ENCODE data around the gene KRTAP2-4.

Gene KRTAP2-4

DNA sequence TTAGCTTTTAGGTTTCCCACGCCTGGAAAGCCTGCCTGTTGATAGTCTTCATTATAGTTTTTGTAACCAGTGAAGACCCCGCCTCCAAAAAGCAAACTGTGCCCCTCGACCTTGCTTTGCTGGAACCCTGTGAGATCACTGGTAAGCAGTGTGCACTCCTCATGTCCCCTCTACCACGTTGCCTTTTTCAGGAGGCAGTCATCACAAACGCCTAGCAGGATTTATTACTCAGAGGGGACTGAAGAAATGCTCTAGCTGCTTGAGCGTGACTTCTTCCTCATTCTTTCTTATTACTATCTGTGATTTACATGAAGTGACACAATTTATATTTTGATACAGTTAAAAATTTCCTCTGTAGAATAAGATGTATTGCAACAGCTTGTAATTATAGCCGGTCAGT, 50.2 kb downstream of the KRTAP2-4 start:
- no peak overlapping the region for H2AFZ ChIP-seq (ENCODE audit: low read depth, low read length)
- H3K79me1 ChIP-seq (replicated peaks; ENCODE audit: low read length, poor library complexity, severe bottlenecking), result no peaks in the 10 kb centered on the region
- no peak overlapping the region for H2BK120ac ChIP-seq (ENCODE audit: low read depth, low read length)
- H2AK5ac ChIP-seq (ENCODE audit: low read length, severe bottlenecking), result no peak overlapping the region
- no peak overlapping the region for H3K4ac ChIP-seq (ENCODE audit: low read depth in 1 of 2, low read length in 2 of 2)
- H3K4me1 ChIP-seq (ENCODE audit: control insufficient read depth, insufficient read depth, low read depth, low read length), result peaks cover 1% of the 10 kb centered on the region
- no peaks in the 10 kb centered on the region for H3K36me3 ChIP-seq (ENCODE audit: control insufficient read depth in 1 of 2, insufficient read depth in 2 of 2, low read depth in 1 of 2, low read length in 2 of 2)
- no peaks in the 10 kb centered on the region for H3K9me3 ChIP-seq (ENCODE audit: control insufficient read depth, low read length)
- DNase-seq, result no peak
- no peaks in the 10 kb centered on the region for H3K27me3 ChIP-seq (ENCODE audit: control insufficient read depth in 1 of 2, insufficient read depth in 1 of 2, low read length in 2 of 2)
- no peak overlapping the region for H2BK5ac ChIP-seq (ENCODE audit: low read depth, low read length, poor library complexity, severe bottlenecking)
- no peak overlapping the region for H2BK15ac ChIP-seq (ENCODE audit: low read depth, poor library complexity, severe bottlenecking)
- no peak overlapping the region for H3K4me2 ChIP-seq (ENCODE audit: low read length, poor library complexity, severe bottlenecking)
- H4K91ac ChIP-seq (ENCODE audit: low read length), result no peak overlapping the region
- H3K9ac ChIP-seq (ENCODE audit: low read length), result no peak overlapping the region
- H3K18ac ChIP-seq (ENCODE audit: low read depth in 1 of 2, low read length in 2 of 2), result no peak overlapping the region
- H3K4me3 ChIP-seq (ENCODE audit: insufficient read depth in 1 of 2, low read depth in 1 of 2, low read length in 2 of 2), result no peak overlapping the region
- WGBS, result 73% methylated on average over 4 of the region's 7 CpGs
- no peak overlapping the region for H2BK12ac ChIP-seq (ENCODE audit: low read length in 2 of 2)
- no peak overlapping the region for H3K23ac ChIP-seq (ENCODE audit: low read length in 2 of 2)
- H3K27ac ChIP-seq (ENCODE audit: low read length, poor library complexity, severe bottlenecking), result no peak overlapping the region
- no peak overlapping the region for H3K14ac ChIP-seq (ENCODE audit: low read length in 2 of 2)
- H4K8ac ChIP-seq (ENCODE audit: low read length), result no peak overlapping the region
